Measurements from ENCODE around the gene NTF4.
"Not testable (repeated sequence)": the region's sequence is repeated elsewhere in the genome, so short reads cannot be mapped to it uniquely, and the experiment has no call there.

Gene NTF4

DNA sequence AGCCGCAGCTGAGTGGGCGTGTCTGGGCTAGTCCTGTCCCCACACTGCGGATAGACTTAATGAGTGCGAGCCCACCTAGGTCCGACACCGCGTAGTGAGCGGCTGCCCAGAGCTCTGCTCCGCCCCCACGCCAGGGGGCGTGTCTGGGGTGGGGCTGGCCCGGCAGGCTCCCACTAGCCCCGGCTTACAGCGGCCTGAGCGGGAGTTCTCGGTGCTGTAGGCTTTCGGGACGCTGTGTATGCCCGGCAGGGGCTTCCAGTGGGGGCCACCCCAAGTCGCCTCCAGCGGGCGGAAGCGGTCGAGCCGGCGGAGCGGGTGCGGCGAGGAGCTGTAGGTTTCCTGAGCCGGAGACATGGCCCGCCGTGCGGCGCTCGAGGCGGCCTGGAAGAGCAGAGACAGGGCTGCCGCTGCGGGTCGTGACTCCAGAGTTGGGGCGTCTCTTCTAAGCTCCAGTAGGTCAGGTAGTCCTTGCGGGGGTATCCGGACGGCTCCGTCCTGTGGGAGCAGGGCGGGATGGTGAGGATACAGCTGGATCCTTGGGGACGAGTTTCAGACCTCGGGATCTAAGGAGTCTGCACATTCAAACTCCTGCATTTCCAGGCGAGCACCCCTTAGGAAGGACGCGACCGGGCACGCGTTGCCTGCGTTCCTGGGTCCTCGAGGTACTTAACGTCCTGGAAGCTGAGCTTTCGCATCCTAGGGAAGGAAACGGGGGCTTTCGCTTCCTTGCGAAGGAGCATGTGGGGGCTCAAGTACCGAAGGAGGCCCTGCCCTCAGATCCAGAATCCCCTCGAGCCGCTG is 8.3 kb downstream of the NTF4 start:
- DNase-seq = peak; percentile 30

DNA sequence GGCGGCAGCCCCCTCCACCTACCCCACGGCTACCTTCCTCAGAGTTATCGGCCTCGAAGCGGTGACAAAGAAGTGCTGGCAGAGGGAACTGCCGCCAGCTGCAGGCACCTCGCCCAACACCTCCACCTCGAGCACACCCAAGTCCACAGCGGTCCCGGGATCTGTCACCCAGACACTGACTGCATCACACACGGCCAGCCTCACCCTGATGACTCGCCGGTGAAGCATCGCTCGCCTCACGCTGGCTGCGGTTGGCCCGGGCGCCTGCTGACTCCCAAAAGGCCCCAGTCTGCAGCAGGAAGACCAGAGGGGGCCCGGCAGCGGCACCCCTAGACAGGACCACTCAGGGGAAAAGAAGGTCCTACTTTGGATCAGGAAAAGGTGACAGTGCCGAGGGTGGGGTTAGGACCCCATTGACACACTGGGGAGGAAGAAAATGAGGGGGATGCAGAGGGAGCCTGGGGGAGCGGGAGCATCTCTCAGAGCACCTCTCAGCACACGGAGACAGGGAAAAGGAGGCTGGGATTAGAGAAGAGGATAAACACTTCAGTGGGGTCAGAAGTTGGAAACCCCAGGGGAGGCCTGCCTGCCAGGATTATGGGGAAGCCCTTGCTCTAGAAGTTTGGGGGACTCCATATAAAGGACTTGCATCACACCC is 14.1 kb downstream of the NTF4 start:
- not testable (repeated sequence) for DNase-seq

DNA sequence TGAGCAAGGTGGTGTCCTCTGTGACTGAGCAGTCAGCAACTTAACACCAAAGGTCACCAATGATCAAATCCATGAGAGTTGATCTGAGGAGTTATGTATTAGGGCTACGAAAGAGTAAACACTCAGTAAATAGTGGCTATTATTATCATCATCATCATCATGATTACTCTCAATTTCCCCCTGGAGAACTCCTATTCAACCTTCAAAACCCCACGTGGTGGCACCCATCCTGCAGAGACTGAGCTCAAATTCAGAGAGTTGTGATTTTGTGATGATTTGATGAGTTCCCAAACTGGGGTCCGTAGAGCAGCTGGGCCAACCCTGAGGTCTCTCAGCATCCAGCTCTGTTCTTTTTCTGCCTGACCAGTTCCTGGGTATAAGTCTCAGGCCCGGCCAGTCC is 14.8 kb downstream of the NTF4 start:
- not testable (repeated sequence) for DNase-seq

- DNase-seq = not testable (repeated sequence)
These were observed 15.6 kb downstream of the NTF4 start, which contains the start of gene CGB8 for GRCh38 chr19:49049011-49049410. Gene CGB8 (minus strand): TSS chr19:49049111. CDS start chr19:49048739, 372 bp downstream.

GRCh38 chr19:49043548-49043947 is 21.1 kb downstream of the NTF4 start, which contains the start of gene CGB5:
Gene CGB5 (plus strand): TSS chr19:49043848. CDS start chr19:49044210, 362 bp downstream.
- not testable (repeated sequence) for DNase-seq

- not testable (repeated sequence) for DNase-seq
These were observed 22.0 kb downstream of the NTF4 start for GRCh38 chr19:49042666-49043065.

DNA sequence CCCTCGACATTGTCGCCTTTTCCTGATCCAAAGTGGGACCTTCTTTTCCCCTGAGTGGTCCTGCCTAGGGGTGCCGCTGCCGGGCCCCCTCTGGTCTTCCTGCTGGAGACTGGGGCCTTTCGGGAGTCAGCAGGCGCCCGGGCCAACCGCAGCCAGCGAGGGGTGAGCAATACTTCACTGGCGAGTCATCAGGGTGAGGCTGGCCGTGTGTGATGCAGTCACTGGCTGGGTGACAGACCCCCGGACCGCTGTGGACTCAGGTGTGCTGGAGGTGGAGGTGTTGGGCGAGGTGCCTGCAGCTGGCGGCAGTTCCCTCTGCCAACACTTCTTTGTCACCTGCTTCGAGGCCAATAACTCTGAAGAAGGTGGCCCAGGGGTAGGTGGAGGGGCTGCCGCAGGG is 22.4 kb downstream of the NTF4 start:
- no peak for DNase-seq

GRCh38 chr19:49039736-49040135 is 24.9 kb downstream of the NTF4 start:
- not testable (repeated sequence) for DNase-seq

DNA sequence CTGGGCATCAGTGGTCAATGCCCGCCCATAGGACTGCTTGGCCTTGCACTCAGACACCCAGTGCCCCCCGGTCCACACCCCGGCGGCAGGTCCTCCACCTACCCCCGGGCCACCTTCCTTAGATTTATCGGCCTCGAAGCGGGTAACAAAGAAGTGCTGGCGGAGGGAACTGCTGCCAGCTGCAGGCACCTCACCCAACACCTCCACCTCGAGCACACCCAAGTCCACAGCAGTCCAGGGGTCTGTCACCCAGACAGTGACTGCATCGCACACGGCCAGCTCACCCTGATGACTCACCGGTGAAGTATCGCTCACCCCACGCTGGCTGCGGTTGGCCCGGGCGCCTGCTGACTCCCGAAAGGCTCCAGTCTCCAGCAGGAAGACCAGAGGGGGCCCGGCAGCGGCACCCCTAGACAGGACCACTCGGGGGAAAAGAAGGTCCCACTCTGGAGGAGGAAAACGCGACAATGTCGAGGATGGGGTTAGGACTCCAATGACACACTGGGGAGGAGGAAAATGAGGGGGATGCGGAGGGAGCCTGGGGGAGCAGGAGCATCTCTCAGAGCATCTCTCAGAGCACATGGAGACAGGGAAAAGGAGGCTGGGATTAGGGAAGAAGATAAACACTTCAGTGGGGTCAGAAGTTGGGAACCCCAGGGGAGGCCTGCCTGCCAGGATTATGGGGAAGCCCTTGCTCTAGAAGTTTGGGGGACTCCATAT is 25.9 kb downstream of the NTF4 start:
- not testable (repeated sequence) for DNase-seq

DNA sequence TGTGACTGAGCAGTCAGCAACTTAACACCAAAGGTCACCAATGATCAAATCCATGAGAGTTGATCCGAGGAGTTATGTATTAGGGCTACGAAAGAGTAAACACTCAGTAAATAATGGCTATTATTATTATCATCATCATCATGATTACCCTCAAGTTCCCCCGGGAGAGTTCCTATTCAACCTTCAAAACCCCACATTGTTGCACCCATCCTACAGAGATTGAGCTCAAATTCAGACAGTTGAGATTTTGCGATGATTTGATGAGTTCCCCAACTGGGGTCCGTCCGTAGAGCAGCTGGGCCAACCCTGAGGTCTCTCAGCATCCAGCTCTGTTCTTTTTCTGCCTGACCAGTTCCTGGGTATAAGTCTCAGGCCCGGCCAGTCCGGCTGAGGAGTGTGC is 26.5 kb downstream of the NTF4 start:
- not testable (repeated sequence) for DNase-seq

GRCh38 chr19:49036815-49037214 is 27.8 kb downstream of the NTF4 start, which contains the start of gene CGB1:
Gene CGB1 (minus strand): TSS chr19:49036895. CDS start chr19:49036711, 184 bp downstream.
- DNase-seq = not testable (repeated sequence)

GRCh38 chr19:49031642-49032301 is 32.8 kb downstream of the NTF4 start, which contains the start of gene CGB2:
Gene CGB2 (plus strand): TSS chr19:49031890. CDS start chr19:49032096, 206 bp downstream.
- DNase-seq = peak; percentile 58

- not testable (repeated sequence) for DNase-seq
These were observed 34.3 kb downstream of the NTF4 start for GRCh38 chr19:49030323-49030722.

DNA sequence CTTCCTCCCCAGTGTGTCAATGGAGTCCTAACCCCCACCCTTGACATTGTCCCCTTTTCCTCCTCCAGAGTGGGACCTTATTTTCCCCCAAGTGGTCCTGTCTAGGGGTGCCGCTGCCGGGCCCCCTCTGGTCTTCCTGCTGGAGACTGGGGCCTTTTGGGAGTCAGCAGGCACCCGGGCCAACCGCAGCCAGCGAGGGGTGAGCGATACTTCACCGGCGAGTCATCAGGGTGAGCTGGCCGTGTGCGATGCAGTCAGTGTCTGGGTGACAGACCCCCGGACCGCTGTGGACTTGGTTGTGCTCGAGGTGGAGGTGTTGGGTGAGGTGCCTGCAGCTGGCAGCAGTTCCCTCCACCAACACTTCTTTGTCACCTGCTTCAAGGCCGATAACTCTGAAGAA is 34.9 kb downstream of the NTF4 start:
- not testable (repeated sequence) for DNase-seq

- not testable (repeated sequence) for DNase-seq
These were observed 35.9 kb downstream of the NTF4 start for GRCh38 chr19:49028686-49029085.

- DNase-seq = not testable (repeated sequence)
These were observed 39.0 kb downstream of the NTF4 start for GRCh38 chr19:49025599-49025998.

DNA sequence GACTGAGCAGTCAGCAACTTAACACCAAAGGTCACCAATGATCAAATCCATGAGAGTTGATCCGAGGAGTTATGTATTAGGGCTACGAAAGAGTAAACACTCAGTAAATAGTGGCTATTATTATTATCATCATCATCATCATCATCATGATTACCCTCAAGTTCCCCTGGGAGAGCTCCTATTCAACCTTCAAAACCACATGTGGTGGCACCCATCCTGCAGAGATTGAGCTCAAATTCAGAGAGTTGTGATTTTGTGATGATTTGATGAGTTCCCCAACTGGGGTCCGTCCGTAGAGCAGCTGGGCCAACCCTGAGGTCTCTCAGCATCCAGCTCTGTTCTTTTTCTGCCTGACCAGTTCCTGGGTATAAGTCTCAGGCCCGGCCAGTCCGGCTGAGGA is 39.5 kb downstream of the NTF4 start:
- not testable (repeated sequence) for DNase-seq

GRCh38 chr19:49024233-49024632 is 40.4 kb downstream of the NTF4 start, which contains the start of gene CGB3:
Gene CGB3 (minus strand): TSS chr19:49024333. CDS start chr19:49023971, 362 bp downstream.
- DNase-seq = not testable (repeated sequence)

DNA sequence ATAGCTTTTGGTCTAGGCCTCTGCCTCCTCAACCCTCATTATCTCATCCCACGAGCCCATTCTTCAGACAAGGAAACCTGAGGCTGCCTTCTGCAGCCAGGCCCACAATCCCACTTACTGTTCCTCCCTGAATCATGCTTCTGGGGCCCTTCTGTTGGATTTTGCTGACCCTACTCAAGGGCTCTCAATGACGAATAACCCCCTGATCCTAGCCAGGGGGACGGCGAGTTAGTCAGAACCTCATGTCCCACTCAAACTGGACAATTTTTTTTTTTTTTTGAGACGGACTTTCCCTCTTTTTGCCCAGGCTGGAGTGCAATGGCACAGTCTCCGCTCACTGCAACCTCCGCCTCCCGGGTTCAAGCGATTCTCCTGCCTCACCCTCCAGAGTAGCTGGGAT is 42.5 kb downstream of the NTF4 start:
- DNase-seq = no peak

- DNase-seq = no peak
These were observed 43.4 kb downstream of the NTF4 start for GRCh38 chr19:49020931-49021895.

DNA sequence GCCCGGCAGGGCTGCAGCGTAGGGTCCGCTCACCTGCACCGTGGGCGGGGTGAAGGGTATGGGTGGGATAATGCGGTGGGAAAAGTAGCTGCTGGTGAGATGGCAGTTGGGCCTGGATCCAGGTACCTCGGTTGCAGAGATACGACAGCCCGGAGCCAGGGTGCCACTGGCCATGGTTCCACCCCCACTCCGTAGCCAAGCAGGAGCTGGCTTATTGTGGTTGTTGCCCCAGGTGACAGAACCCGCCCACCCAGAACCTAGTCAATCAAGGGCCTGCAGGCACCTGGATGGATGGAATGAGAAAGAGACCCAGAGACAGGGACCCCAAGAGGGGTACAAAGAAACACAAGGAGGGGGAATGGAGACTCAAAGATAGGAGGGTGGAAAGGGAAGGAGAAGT is 44.3 kb downstream of the NTF4 start:
- no peak for DNase-seq
